Measurements from ENCODE around the gene ZEB1.
"Not testable (repeated sequence)": the region's sequence is repeated elsewhere in the genome, so short reads cannot be mapped to it uniquely, and the experiment has no call there.

The ZEB1 gene

DNA sequence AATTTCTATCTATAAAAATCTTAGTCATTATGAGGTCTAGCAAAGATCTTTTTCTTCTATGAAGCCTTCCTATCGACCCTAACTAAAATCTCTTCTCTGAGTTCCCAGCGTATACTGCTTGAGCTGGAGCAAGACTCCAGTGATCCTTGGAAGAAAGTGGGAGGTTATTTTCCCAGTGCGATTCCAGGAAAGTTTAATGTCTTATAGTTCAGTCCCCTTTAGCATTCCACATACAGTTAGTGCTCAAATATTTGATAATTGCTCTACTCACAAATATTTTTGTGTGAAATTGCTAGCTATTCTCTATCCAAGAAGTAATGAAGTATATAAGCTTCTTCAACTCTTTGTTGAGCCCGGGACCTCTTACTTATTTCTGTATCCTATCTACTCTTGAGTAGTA is 47.7 kb downstream of the ZEB1 start:
- DNase-seq (ENCODE audit: low read depth) = no peak

DNA sequence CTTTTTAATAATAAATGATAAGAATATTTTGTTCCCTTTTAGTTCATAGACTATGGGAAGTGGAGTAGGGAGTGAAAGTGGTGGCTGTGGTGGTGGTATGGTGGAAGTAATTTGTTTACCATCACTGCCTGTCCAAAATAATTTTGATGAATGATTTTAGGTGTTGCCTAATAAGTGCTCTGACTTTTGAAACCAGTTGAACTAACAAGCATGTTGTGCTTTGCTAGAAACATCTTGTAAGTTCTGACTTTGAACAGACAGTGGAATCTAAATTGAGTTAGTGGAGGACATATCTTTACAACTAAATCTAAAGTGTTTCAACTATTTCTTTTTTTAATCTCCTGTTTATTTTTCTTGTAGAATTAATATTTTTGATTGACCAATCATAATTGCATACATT is 49.7 kb downstream of the ZEB1 start:
- DNase-seq (ENCODE audit: low read depth) = no peak

DNA sequence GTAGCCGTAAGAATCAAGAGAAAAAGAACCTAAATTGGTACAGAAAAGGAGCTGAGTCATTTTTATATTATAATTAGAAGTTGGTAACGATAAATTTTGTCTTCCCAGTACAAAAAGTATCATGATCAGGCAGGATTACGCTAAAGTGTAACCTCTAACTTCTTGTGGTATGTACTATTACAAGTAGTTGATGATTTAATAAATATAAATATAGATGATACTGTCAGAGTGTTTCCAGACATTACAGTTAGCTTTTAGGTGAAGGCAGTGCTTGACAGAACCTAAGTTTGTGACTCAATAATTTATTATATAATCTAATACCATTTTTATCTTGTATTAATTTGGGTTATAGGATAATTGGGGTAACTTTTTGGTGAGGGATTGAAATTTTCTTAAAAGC is 53.4 kb downstream of the ZEB1 start:
- no peak for DNase-seq (ENCODE audit: low read depth)

DNA sequence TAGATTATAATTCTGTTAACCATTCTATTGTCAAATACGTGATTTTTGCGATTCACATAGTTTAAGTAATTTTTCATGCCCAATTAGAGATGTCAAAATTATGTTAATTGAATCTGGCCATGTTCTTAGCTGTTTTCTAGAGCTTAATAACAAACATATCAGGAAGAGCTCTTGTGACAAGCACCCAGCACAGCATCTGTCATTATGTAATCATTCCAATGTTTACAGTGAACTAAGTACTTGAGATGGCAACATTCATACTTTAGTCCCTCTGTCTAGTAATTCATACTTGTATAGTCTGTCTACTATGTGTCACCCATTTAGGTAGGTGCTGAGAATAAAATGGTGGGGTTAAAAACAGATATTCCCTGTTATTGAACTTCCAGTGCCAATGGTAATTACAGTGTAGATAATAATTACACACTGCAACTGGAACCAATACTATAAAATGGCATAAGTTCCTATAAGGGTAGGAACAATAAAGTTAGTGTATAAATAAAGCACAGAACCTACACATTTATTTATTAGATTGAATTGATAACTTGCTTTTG is 55.2 kb downstream of the ZEB1 start:
- DNase-seq (ENCODE audit: low read depth) = no peak

DNA sequence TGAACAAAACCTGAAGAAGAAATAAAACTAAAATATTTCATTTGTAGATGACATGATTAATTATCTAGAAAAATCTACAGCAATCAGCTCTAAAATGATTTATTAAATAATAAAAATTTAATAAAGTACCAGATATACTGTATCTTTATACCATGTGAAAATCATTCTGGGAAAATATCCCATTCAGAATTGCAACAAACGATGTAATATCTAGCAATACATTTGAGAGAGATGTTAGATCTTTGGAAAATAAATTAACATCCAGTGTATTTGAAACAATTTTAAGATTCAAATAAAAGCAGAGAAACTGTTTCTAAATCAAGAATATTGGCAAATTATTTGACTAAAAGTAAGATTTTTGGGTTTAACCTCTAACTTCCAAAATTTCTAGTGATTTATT is 62.2 kb downstream of the ZEB1 start:
- no peak for DNase-seq (ENCODE audit: low read depth)

DNA sequence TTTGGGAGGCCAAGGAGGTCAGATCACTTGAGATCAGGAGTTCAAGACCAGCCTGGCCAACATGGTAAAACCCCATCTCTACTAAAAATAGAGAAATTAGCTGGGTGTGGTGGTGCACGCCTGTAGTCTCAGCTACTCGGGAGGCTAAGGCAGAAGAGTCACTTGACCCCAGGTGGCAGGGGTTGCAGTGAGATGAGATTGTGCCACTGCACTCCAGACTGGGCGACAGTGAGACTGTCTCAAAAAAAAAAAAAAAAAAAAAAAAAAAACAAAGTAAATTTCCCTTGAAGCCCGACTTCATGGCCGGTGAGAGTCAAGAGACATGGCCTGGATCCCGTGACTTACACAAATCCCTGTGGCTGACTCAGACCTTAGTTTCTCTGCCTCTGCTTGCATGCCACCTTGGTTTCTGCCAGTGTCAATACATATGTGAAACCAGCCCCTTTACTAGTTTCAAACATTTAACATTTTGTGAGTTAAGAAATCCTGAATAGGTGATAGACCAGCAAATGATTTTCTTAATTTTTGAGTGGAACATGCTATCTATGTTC is 62.8 kb downstream of the ZEB1 start:
- no peak for DNase-seq (ENCODE audit: low read depth)

DNA sequence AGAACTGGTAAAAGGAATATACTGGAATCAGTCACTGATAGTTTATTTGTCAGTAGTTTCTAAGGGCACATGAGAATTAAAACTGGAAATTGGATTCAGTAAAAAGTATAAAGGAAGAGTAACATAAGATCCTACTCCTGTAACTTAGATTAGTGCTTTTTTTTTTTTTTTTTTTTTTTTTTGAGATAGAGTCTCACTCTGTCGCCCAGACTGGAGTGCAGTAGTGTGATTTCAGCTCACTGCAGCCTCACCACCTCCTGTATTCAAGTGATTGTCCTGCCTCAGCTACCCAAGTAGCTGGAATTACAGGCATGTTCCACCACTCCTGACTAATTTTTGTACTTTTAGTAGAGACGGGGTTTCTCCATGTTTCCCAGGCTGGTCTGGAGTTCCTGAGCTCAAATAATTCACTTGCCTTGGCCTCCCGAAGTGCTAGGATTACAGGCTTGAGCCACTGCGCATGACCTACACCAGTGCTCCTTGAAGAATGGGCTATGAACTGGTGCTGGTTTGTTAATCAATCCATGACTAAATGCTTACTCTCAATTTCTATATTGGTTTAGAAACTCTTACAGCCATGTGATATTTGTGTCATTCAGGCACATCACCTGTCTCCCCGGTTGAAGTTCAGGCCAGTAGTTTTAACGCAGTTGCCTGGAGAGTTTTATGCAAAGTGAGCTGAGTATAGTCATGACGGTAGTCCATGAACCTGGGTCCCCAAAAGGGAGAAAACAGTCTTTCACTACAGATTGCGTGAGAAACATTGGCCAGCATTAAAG is 65.0 kb downstream of the ZEB1 start:
- DNase-seq (ENCODE audit: low read depth) = no peak

DNA sequence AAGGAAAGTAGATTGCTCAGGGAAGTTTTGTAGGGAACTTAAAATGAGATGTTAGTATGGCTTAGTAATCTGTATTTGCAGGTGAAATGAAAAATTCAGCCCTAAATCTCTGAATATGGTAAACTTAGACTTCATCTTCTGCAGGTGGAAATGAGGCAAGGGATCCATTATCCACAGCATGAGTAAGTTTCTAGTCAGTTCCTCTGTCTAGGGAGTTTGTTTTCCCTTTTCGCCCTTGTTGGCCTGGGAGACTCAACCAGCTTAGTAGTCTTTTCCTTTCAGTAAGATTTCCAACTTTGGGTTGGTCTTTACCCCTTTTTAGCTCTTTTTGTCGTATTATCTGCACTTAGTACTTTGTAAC is 65.6 kb downstream of the ZEB1 start:
- DNase-seq (ENCODE audit: low read depth) = no peak

DNA sequence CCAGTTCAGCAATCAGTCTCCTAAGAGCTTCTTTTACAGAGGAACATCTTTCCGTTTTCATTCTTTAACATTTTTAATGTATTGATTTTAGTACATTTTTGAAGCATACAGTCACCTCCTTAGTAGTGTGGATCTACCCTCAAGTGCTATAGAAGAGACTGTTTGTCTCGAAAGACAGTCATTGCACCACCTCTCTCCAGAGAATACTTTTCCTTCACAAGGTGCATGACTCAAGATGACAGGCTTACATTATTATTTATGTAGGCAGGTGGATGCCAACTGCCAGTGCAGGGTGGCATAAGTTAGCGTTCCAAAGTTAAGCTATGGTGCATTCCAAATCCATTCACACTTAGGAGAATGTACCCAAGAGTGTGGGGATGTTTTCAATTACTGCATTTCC is 71.8 kb downstream of the ZEB1 start:
- no peak for DNase-seq (ENCODE audit: low read depth)

DNA sequence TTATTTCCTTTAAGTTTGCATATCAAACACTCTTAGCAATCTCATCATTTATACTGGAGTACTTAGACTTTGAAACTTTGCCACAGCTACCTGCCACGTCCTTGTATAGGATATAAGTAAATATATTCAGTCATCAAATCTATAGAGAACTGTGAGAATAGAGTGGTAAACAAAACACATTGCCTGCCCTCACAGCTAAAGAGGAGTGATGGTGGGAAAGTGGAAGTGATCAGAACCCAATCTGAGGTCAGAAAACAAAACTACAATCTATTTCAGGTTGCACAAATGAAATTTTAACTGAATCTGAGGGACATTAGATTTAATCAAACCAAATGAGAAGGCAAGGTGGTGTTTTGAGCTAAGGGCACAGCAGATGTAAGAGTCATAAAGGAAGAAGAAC is 74.8 kb downstream of the ZEB1 start:
- no peak for DNase-seq (ENCODE audit: low read depth)

DNA sequence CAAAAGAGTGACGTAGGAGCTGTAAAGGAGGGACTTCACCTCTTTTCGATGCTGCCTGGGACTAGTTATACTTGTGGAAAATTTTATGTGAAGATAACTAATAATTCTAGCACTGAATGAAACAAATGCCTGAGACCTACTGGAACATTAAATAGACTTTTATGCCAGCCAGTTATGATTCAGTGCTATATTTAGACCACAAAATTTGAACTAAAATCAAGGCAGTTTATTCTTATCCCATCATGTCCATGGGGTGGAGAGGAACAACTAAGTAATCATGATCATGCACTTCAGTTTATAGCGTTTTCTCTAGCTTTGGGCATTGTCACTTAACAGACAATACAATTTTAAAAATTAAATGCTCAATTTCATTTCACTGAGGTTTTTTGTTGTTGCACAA is 76.7 kb downstream of the ZEB1 start:
- no peak for DNase-seq (ENCODE audit: low read depth)

DNA sequence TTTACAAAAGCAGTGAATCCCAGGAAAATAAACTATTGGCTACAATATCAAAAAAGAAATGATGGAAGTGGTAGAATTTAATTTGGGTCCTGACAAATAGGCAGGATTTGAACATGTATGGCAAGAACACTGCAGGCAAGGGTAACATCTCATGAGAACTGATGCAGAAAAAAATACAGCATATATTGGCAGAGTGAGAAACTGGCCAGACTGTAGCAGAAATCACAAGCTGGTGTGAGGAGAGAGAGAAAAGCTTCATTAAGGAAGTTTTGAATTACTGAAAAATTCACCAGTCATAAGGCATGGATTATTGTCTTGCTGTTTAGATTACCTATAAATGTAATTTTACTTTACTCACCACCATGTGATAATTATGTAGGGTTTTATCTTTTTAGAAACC is 77.4 kb downstream of the ZEB1 start:
- DNase-seq (ENCODE audit: low read depth) = no peak

DNA sequence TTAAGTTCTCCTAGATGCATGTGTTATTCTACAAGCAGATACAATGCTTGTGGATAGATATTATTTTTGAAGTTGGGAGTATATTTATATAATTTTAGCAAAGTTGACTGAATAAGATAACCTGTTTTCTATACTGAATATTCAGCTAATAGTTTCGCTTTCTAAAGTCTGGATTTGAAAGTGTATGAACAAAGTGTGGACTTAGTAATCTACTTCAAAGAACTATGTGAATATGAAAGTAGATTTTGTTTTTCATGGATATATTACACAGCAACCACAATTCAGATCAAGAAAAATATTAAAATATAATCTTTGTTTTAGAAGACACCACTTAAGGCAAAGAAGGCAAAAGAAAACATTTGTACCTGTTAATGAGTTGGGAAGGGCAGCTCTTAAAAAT is 78.8 kb downstream of the ZEB1 start:
- DNase-seq (ENCODE audit: low read depth) = no peak

DNA sequence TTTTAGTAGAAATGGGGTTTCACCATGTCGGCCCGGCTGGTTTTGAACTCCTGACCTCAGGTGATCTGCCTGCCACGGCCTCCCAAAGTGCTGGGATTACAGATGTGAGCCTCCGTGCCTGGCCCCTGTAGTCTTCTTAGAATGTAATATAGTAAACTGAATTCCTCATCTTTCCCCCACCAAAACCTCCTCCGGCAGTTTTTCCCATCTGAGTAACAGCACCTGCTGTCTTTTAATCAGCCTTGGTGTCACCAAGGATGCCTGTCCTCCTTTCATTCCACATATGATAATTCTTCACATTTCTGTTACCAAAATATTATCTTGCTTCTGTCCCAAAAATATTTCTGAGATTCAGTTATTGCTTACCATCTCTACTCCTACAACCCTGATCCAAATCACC is 80.2 kb downstream of the ZEB1 start:
- DNase-seq (ENCODE audit: low read depth) = no peak

DNA sequence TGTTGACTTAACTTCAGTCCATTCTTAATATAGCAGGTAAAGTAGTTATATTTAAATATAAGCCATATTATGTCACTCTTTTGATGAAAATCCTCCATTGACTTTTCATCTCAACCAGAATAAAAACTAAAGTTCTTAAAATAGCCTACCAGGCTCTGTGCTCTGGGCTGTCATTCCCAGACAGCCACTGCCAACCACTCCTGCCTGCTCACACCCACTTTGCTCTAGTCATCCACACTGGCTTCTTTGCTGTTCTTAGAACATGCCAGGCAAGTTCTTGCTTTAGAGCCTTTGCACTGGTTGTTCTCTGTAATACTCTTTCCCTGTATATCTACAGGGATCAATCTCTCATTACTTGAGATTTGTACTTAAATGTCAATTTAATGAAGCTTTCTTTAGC is 80.6 kb downstream of the ZEB1 start:
- no peak for DNase-seq (ENCODE audit: low read depth)

DNA sequence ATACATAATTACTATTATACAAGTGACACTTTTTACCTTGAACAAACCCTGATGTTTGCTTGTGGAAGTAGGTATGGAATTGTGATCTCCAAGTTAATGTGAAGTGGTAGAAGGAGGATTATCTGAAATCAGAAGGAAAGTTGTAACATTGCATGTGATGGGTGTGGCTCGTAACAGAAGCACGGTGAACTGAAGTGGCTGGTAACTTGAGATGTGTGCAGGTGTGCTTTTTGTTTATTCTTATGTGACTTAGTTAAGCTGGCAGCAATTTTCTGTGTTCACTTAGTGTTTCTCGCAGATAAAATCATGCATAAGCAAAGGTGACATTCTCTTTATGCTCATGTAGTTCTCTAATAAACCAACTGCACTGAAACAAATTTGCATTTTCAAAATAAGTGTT is 82.3 kb downstream of the ZEB1 start:
- DNase-seq (ENCODE audit: low read depth) = no peak

DNA sequence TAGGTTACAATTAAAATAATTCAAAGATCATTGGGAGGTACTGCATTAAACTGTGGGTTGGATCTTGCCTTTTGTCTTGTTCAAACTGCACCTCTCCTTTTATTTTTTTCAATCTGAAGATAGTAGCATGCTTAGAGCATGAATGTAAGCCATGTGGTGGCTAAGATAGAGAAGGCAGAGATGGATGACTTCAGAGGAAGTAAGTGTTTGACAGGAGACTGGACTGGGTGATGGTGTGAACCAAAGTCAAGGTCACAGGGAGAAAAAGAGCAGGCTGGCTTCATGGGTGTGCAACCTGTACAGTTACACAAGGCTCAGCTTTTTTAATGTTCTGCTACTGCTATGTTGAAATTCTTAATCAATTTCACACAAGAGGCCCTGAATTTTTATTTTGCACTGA is 85.6 kb downstream of the ZEB1 start:
- DNase-seq (ENCODE audit: low read depth) = no peak

DNA sequence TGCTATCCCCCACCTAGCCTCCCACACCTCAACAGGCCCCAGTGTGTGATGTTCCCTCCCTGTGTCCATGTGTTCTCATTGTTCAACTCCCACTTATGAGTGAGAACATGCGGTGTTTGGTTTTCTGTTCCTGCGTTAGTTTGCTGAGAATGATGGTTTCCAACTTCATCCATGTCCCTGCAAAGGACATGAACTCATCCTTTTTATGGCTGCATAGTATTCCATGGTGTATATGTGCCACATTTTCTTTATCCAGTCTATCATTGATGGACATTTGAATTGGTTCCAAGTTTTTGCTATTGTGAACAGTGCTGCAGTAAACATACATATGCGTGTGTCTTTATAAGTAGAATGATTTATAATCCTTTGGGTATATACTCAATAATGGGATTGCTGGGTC is 86.8 kb downstream of the ZEB1 start:
- DNase-seq (ENCODE audit: low read depth) = not testable (repeated sequence)

DNA sequence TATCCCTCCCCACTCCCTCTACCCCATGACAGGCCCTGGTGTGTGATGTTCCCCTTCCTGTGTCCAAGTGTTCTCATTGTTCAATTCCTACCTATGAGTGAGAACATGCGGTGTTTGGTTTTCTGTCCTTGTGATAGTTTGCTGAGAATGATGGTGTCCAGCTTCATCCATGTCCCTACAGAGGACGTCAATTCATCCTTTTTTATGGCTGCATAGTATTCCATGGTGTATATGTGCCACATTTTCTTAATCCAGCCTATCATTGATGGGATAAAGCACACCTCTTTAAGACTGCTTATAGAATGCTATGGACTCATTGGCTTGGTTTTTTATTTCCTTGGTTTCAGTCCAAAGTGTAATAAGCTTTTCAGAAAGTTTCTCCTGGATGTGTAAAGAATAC is 93.4 kb downstream of the ZEB1 start:
- not testable (repeated sequence) for DNase-seq (ENCODE audit: low read depth)

DNA sequence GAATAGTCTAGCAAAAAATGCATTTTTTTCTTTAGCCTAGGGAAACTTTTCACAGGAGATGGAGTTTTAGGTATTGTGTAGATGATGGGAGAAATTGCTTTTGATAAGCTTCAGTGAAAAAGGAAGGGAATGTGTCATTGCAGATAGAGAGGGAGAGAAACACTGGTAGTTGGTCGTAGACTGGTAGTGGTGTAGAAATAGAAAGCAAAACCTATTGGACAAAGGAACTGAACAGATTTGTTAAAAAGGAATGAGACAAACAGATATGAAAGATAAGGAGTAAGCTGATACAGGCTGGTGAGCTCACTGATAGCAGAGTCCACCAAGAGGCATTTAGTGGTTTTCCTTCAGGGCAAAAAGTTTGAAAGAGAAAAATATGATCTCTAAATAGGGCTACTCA is 94.3 kb downstream of the ZEB1 start:
- no peak for DNase-seq (ENCODE audit: low read depth)

DNA sequence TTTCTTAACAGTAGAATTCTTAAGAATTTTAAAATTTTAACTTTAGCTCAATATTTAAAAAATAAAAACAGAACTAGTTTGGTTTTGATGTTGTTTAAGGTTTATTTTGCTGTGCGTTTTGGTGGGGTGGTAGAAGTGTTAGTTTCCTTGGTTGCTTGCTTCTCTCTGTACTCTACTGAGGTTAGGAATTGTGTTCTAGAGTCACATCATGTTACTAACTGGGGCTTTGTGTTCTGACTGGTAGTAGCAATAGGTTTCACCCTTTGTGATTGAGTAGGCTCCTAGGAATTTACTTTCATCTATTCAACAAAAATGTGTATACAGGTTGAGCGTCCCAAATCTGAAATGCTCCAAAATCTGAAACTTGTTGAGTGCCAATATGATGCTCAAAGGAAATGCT is 99.5 kb downstream of the ZEB1 start:
- DNase-seq (ENCODE audit: low read depth) = no peak

DNA sequence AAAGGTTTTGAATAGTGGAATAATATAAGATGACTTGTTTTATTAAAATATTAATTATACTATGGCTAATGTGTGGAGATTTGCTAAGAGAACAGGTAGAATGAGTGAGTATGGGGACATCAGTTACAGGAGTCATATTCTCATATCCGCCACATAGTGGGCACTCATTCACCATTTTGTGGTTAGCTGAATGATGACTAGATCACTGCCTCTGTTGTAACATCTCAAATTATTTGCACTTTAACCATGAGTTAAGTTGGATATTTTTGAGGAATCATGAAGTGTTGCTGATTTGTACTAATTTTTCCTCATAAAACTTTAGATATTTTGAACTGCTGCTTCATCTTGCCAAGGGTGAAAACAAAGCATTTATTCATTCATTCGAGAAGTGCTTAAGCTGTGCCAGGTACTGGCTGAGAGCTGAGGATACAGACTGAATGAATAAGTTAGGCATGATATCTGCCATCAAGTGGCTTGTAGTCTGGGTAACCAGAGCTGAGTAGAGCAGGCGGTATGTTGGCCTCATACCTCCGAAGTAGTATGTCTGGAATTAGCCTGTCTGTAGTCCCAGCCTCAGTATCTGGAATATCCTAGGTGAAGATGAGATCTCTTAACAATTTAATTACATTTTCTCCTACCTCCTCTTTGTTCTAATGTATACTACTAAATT is 100.5 kb downstream of the ZEB1 start:
- DNase-seq (ENCODE audit: low read depth) = no peak

DNA sequence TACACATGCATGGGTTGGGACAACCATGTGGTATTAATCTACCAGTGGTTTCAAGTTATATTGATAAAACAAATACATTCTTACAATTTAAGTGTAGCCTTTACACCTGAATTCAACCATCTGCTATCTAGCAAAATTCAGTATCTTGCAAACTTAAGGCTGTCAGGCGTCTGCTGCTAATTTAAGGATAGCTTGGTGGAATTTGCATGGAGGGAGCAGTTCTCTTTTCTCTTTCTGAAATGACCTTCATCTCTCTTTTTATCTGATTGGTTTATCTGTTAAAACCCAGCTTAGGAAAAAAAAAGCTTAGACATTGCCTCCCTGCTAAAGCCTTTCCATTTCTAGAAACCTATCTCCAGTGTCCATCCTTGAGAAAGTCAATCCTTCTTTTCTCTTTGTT is 102.3 kb downstream of the ZEB1 start:
- no peak for DNase-seq (ENCODE audit: low read depth)

DNA sequence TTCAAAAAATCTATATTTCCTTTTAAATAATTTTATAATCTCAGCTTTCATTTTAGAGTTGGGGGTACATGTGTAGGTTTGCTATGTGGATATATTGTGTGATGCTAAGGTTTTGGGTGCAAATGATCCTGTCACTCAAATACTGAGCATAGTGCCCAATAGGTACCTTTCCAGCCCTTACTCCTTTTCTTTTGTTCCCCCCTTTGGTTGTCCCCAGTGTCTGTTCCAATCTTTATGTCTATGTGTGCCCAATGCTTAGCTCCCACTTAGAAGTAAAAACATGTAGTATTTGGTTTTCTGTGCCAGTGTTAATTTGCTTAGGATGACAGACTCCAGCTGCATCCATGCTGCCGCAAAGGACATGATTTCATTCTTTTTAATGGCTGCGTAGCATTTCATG is 103.6 kb downstream of the ZEB1 start:
- DNase-seq (ENCODE audit: low read depth) = no peak
